CD4-positive, CD25-positive, alpha-beta regulatory T cell (primary cell): ENCODE data around the gene PDE3A. TPM values are rescaled to one million over a fixed set of nuclear protein-coding genes. Genes with fewer than 3 reads are reported as not detected.

Experiments used
- ATAC-seq, 2 donors: fragments of 150-1000 bp; cut with Tn5 transposase; one replicate each; pipeline ENCODE4 v1.10.0; 2021; ENCODE audit warnings: low read depth in 2 of 2, moderate number of reproducible peaks in 2 of 2, moderate library complexity in 1 of 2
- DNase-seq, 3 donors: peaks; one replicate each; pipeline versions ENCODE4 v3.0.0 to v3.0.0-alpha.2; 2012 to 2022; ENCODE audit warnings: mixed read lengths in 1 of 3
- H3K27ac ChIP-seq: one replicate; pipeline ENCODE4 v1.7.0; 2013; ENCODE audit warnings: mild to moderate bottlenecking, low read length; ENCODE audit not compliant: insufficient read depth, poor library complexity, severe bottlenecking
- H3K27me3 ChIP-seq: one replicate; pipeline ENCODE4 v1.7.0; 2013; ENCODE audit warnings: low read length; ENCODE audit not compliant: control insufficient read depth, insufficient read depth
- H3K36me3 ChIP-seq: one replicate; pipeline ENCODE4 v1.7.0; 2013; ENCODE audit warnings: mild to moderate bottlenecking, low read length, moderate library complexity; ENCODE audit not compliant: control insufficient read depth, insufficient read depth
- H3K4me1 ChIP-seq: 2 replicates; pipeline ENCODE4 v1.7.0; 2013; ENCODE audit warnings: mild to moderate bottlenecking, low read length; ENCODE audit not compliant: insufficient read depth, control insufficient read depth, poor library complexity, severe bottlenecking
- H3K4me3 ChIP-seq: one replicate; pipeline ENCODE4 v1.7.0; 2013; ENCODE audit warnings: low read depth, mild to moderate bottlenecking, low read length, moderate library complexity
- H3K9me3 ChIP-seq, 2 experiments: 1 replicate in 1 of 2; 2 replicates in 1 of 2; pipeline ENCODE4 v1.7.0; 2013; ENCODE audit warnings: low read length in 2 of 2, mild to moderate bottlenecking in 1 of 2, moderate library complexity in 1 of 2; ENCODE audit not compliant: control insufficient read depth in 2 of 2
- H3K27ac Mint-ChIP-seq, 3 donors: one replicate each; pipeline ENCODE4 v1.8.0; 2020 to 2022; ENCODE audit warnings: mild to moderate bottlenecking in 3 of 3, mixed read lengths in 3 of 3, moderate library complexity in 2 of 3
- H3K27me3 Mint-ChIP-seq: one replicate; pipeline ENCODE4 v1.8.0; 2022; ENCODE audit warnings: mild to moderate bottlenecking, mixed read lengths
- H3K36me3 Mint-ChIP-seq: one replicate; pipeline ENCODE4 v1.8.0; 2020; ENCODE audit warnings: mixed read lengths
- H3K4me1 Mint-ChIP-seq, 4 donors: one replicate each; pipeline ENCODE4 v1.8.0; 2020 to 2022; ENCODE audit warnings: mixed read lengths in 4 of 4, mild to moderate bottlenecking in 1 of 4
- H3K4me3 Mint-ChIP-seq, 4 donors: one replicate each; pipeline ENCODE4 v1.8.0; 2020 to 2022; ENCODE audit warnings: mild to moderate bottlenecking in 4 of 4, mixed read lengths in 4 of 4, moderate library complexity in 3 of 4
- H3K9me3 Mint-ChIP-seq, 7 donors: one replicate each; pipeline ENCODE4 v1.8.0; 2020 to 2022; ENCODE audit warnings: mixed read lengths in 7 of 7, mild to moderate bottlenecking in 3 of 7, moderate library complexity in 2 of 7
- polyA plus RNA-seq, 4 donors: library from polyadenylated mRNA; unstranded; fragments of 300-500 nt; fragmentation: Illumina TruSeq; gene quantifications; one replicate each; pipeline ENCODE4 v1.2.3, GENCODE V29; 2021
- total RNA-seq: library from RNA; stranded (reverse); gene quantifications from one replicate; pipeline ENCODE4 v1.2.3, GENCODE V29; 2022

PDE3A gene
- total and polyA plus RNA-seq, 5 donors from 2014 or later: 0.05 to 0.30 TPM; not detected in 3

GRCh38 chr12:20426957-20427356, 58.6 kb downstream of the PDE3A start:
- Mint-ChIP-seq H3K27ac (no peak overlapping the region), H3K9me3 (peaks cover 0 to 3% (median 0%) of the 10 kb centered on the region in 7 donors), H3K27me3 (no peaks in the 10 kb centered on the region), H3K36me3 (no peaks in the 10 kb centered on the region), H3K4me1 (no peaks in the 10 kb centered on the region), H3K4me3 (no peak overlapping the region)
- Histone ChIP-seq H3K36me3 (no peaks in the 10 kb centered on the region), H3K4me3 (no peak overlapping the region), H3K27ac (no peak overlapping the region), H3K4me1 (no peaks in the 10 kb centered on the region), H3K27me3 (no peaks in the 10 kb centered on the region), H3K9me3 (no peaks in the 10 kb centered on the region)
- ATAC-seq (no peak), DNase-seq (no peak)

GRCh38 chr12:20429852-20430251, 61.5 kb downstream of the PDE3A start:
- Mint-ChIP-seq H3K27ac (no peak overlapping the region), H3K9me3 (peaks cover 0 to 2% (median 0%) of the 10 kb centered on the region in 7 donors), H3K4me3 (no peak overlapping the region), H3K4me1 (no peaks in the 10 kb centered on the region), H3K27me3 (no peaks in the 10 kb centered on the region), H3K36me3 (no peaks in the 10 kb centered on the region)
- H3K27me3 ChIP-seq: no peaks in the 10 kb centered on the region
- H3K4me1 ChIP-seq: no peaks in the 10 kb centered on the region
- H3K4me3 ChIP-seq: no peak overlapping the region
- H3K9me3 ChIP-seq: no peaks in the 10 kb centered on the region
- no peaks in the 10 kb centered on the region for H3K36me3 ChIP-seq
- no peak for DNase-seq
- H3K27ac ChIP-seq: no peak overlapping the region
- no peak for ATAC-seq

- H3K27ac ChIP-seq: no peak overlapping the region
- H3K27me3 ChIP-seq: no peaks in the 10 kb centered on the region
- Mint-ChIP-seq H3K27me3 (no peaks in the 10 kb centered on the region), H3K4me3 (no peak overlapping the region), H3K36me3 (no peaks in the 10 kb centered on the region), H3K9me3 (no peaks in the 10 kb centered on the region), H3K27ac (no peak overlapping the region), H3K4me1 (no peaks in the 10 kb centered on the region)
- H3K4me1 ChIP-seq: no peaks in the 10 kb centered on the region
- H3K36me3 ChIP-seq: no peaks in the 10 kb centered on the region
- no peak for ATAC-seq
- no peak for DNase-seq
- no peaks in the 10 kb centered on the region for H3K9me3 ChIP-seq
- H3K4me3 ChIP-seq: no peak overlapping the region
These were observed 64.0 kb downstream of the PDE3A start for GRCh38 chr12:20432290-20432689.

- no peaks in the 10 kb centered on the region for H3K36me3 Mint-ChIP-seq
- peaks cover 0 to 4% (median 0%) of the 10 kb centered on the region in 7 donors for H3K9me3 Mint-ChIP-seq
- no peak overlapping the region for H3K4me3 ChIP-seq
- DNase-seq (no peak), ATAC-seq (no peak)
- H3K4me3 Mint-ChIP-seq: no peak overlapping the region
- H3K27me3 ChIP-seq: no peaks in the 10 kb centered on the region
- H3K27me3 Mint-ChIP-seq: no peaks in the 10 kb centered on the region
- no peaks in the 10 kb centered on the region for H3K36me3 ChIP-seq
- no peaks in the 10 kb centered on the region for H3K9me3 ChIP-seq
- no peak overlapping the region for H3K27ac Mint-ChIP-seq
- H3K4me1 Mint-ChIP-seq: no peaks in the 10 kb centered on the region
- H3K4me1 ChIP-seq: no peaks in the 10 kb centered on the region
- H3K27ac ChIP-seq: no peak overlapping the region
These were observed 66.7 kb downstream of the PDE3A start for GRCh38 chr12:20434996-20435395.

GRCh38 chr12:20436316-20436715, 68.0 kb downstream of the PDE3A start:
- H3K9me3 Mint-ChIP-seq: peaks cover 0 to 7% (median 0%) of the 10 kb centered on the region in 7 donors
- no peaks in the 10 kb centered on the region for H3K9me3 ChIP-seq
- H3K27ac Mint-ChIP-seq: no peak overlapping the region

GRCh38 chr12:20438299-20438779, 70.0 kb downstream of the PDE3A start:
- no peak overlapping the region for H3K4me3 Mint-ChIP-seq
- H3K27me3 ChIP-seq: no peaks in the 10 kb centered on the region
- no peaks in the 10 kb centered on the region for H3K36me3 Mint-ChIP-seq
- H3K36me3 ChIP-seq: no peaks in the 10 kb centered on the region
- no peak overlapping the region for H3K27ac Mint-ChIP-seq
- H3K27me3 Mint-ChIP-seq: no peaks in the 10 kb centered on the region
- no peaks in the 10 kb centered on the region for H3K4me1 ChIP-seq
- no peaks in the 10 kb centered on the region for H3K4me1 Mint-ChIP-seq
- H3K4me3 ChIP-seq: no peak overlapping the region
- H3K9me3 Mint-ChIP-seq: peaks cover 0 to 11% (median 0%) of the 10 kb centered on the region in 7 donors
- H3K9me3 ChIP-seq: no peaks in the 10 kb centered on the region
- no peak for DNase-seq
- no peak overlapping the region for H3K27ac ChIP-seq
- ATAC-seq: no peak

More at GRCh38 chr12:20436316-20436715, 68.0 kb downstream of the PDE3A start:
- Histone ChIP-seq H3K4me3 (no peak overlapping the region), H3K36me3 (no peaks in the 10 kb centered on the region), H3K27ac (no peak overlapping the region), H3K4me1 (no peaks in the 10 kb centered on the region), H3K27me3 (no peaks in the 10 kb centered on the region)
- DNase-seq (no peak), ATAC-seq (no peak)
- Mint-ChIP-seq H3K36me3 (no peaks in the 10 kb centered on the region), H3K27me3 (no peaks in the 10 kb centered on the region), H3K4me3 (no peak overlapping the region), H3K4me1 (no peaks in the 10 kb centered on the region)

GRCh38 chr12:20439626-20440025, 71.3 kb downstream of the PDE3A start:
- Histone ChIP-seq H3K4me1 (no peaks in the 10 kb centered on the region), H3K27ac (no peak overlapping the region), H3K9me3 (no peaks in the 10 kb centered on the region), H3K27me3 (no peaks in the 10 kb centered on the region), H3K36me3 (no peaks in the 10 kb centered on the region), H3K4me3 (no peak overlapping the region)
- Mint-ChIP-seq H3K9me3 (peaks cover 0 to 11% (median 0%) of the 10 kb centered on the region in 7 donors), H3K4me3 (no peak overlapping the region), H3K36me3 (no peaks in the 10 kb centered on the region), H3K27me3 (no peaks in the 10 kb centered on the region), H3K27ac (no peak overlapping the region), H3K4me1 (no peaks in the 10 kb centered on the region)
- no peak for DNase-seq
- ATAC-seq: no peak

- H3K4me1 Mint-ChIP-seq: no peaks in the 10 kb centered on the region
- no peak overlapping the region for H3K27ac Mint-ChIP-seq
- DNase-seq (no peak), ATAC-seq (no peak)
- Histone ChIP-seq H3K9me3 (no peaks in the 10 kb centered on the region), H3K4me3 (no peak overlapping the region), H3K27me3 (no peaks in the 10 kb centered on the region), H3K27ac (no peak overlapping the region), H3K36me3 (no peaks in the 10 kb centered on the region), H3K4me1 (no peaks in the 10 kb centered on the region)
- peaks cover 0 to 11% (median 0%) of the 10 kb centered on the region in 7 donors for H3K9me3 Mint-ChIP-seq
- H3K27me3 Mint-ChIP-seq: no peaks in the 10 kb centered on the region
- H3K4me3 Mint-ChIP-seq: no peak overlapping the region
- no peaks in the 10 kb centered on the region for H3K36me3 Mint-ChIP-seq
These were observed 72.1 kb downstream of the PDE3A start for GRCh38 chr12:20440408-20440807.
